BLaER1 (cell line): Measurements from ENCODE around the gene LRP1.
A peak's percentile ranks its signal among the peaks of the same experiment; 100 is the strongest.

Experiments
- H3K27ac ChIP-seq: shearing (Covaris generic); formaldehyde crosslinking; 2 replicates; pipeline ENCODE4 v1.8.1; 2022
- H3K27me3 ChIP-seq: shearing (Covaris generic); formaldehyde crosslinking; 2 replicates; pipeline ENCODE4 v1.8.1; 2022
- H3K36me3 ChIP-seq: shearing (Covaris generic); formaldehyde crosslinking; 2 replicates; pipeline ENCODE4 v1.8.1; 2022
- H3K4me1 ChIP-seq: shearing (Covaris generic); formaldehyde crosslinking; 2 replicates; pipeline ENCODE4 v1.8.1; 2022
- H3K4me2 ChIP-seq: shearing (Covaris generic); formaldehyde crosslinking; 2 replicates; pipeline ENCODE4 v1.8.1; 2022
- H3K4me3 ChIP-seq: shearing (Covaris generic); formaldehyde crosslinking; 2 replicates; pipeline ENCODE4 v1.8.1; 2022
- H3K9ac ChIP-seq: shearing (Covaris generic); formaldehyde crosslinking; 2 replicates; pipeline ENCODE4 v1.8.1; 2022
- H3K9me3 ChIP-seq: shearing (Covaris generic); formaldehyde crosslinking; 2 replicates; pipeline ENCODE4 v1.8.1; 2022
- H4K20me1 ChIP-seq: shearing (Covaris generic); formaldehyde crosslinking; 2 replicates; pipeline ENCODE4 v1.8.1; 2022
- Cebpa-rat ChIP-seq: shearing (Covaris generic); IDR thresholded peaks from 2 replicates; pipeline ENCODE4 v1.8.1; 2022

LRP1 gene

DNA sequence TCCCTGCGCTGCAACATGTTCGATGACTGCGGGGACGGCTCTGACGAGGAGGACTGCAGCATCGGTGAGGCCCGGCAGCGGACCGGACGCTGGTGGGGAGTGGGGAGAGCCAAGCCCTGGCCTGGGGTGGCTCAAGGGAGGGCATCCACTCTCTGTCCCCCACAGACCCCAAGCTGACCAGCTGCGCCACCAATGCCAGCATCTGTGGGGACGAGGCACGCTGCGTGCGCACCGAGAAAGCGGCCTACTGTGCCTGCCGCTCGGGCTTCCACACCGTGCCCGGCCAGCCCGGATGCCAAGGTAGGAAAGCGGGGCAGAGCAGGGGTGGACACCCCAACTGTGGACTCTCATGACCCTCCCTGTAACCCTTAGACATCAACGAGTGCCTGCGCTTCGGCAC is 76.9 kb downstream of the LRP1 start:
- Histone ChIP-seq H4K20me1 (no peaks in the 10 kb centered on the region; the same call in 1 of the 2 replicates), H3K4me2 (no peak overlapping the region), H3K4me3 (no peak overlapping the region), H3K36me3 (peaks cover 58% of the 10 kb centered on the region; the same call in 1 of the 2 replicates), H3K4me1 (peaks cover 34% of the 10 kb centered on the region), H3K27ac (no peak overlapping the region), H3K9me3 (no peaks in the 10 kb centered on the region), H3K9ac (0 out of 2 replicates have a peak overlapping the region, but pooled peaks have one; percentile 34), H3K27me3 (no peaks in the 10 kb centered on the region)
- no peak for TF ChIP-seq Cebpa-rat

DNA sequence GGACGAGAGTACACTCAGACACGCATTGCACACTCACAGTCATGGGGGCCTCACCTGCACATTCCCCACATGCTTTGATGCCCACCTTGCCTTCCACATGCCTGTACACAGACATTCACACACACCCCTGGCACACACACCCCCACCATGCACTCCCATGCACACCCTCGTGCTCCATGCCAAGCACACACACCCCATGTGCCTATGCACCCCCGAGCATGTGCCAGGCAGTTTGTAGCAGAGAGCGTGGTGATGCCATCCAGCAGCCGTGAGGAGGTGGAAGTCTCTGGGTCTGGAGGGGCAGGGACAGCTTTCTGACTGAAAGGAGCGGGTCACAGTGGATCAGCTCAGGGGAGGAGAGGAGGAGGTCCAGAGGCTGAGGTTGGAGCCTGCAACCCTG is 77.6 kb downstream of the LRP1 start:
- Histone ChIP-seq H3K9ac (no peak overlapping the region), H4K20me1 (peaks cover 3% of the 10 kb centered on the region; the same call in 1 of the 2 replicates), H3K4me3 (no peak overlapping the region), H3K4me2 (no peak overlapping the region), H3K36me3 (peaks cover 56% of the 10 kb centered on the region; the same call in 1 of the 2 replicates), H3K9me3 (no peaks in the 10 kb centered on the region), H3K4me1 (peaks cover 41% of the 10 kb centered on the region), H3K27me3 (no peaks in the 10 kb centered on the region), H3K27ac (no peak overlapping the region)
- TF ChIP-seq Cebpa-rat = no peak

DNA sequence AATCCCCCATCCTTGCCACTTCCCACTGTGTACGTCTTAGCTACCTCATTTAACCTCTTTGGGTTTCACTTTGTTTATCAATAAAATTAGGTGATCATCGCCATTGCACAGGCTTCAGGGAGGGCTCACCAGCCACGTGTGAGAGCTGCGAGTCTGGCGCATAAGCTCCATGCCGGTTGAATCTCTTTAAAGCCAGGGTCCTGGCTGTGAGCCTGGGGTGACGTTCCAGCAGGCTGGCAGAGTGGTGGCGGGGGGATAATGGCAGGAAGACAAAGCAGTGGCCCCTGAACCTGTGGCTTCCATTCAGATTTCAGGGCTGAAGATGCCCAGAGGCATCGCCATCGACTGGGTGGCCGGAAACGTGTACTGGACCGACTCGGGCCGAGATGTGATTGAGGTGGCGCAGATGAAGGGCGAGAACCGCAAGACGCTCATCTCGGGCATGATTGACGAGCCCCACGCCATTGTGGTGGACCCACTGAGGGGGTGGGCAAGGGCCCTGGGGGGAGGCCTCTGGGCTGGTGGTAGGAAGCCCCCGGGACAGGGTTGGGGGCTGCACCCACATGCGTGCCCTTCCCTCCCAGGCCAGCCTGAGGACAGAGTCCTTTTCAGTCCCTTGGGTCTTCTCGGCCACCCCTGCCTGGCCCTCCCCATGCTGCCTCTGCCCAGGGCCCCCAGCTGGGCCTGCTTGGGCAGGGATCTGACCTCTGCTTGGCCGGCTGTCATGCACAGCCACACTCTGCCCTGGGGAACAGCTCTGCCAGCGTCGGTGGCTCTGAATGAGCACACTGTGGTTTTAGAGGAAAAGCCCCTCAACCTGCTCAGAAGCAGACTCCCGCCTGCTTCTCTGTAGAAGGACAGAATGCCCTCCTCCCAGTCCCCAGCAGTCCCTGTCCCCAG is 79.7 kb downstream of the LRP1 start:
- H4K20me1 ChIP-seq = peaks cover 10% of the 10 kb centered on the region; the same call in 1 of the 2 replicates
- H3K27ac ChIP-seq = no peak overlapping the region
- TF ChIP-seq Cebpa-rat = no peak
- H3K4me2 ChIP-seq = peak overlapping the region; percentile 50
- H3K4me3 ChIP-seq = no peak overlapping the region
- no peak overlapping the region for H3K9ac ChIP-seq
- no peaks in the 10 kb centered on the region for H3K9me3 ChIP-seq
- no peaks in the 10 kb centered on the region for H3K27me3 ChIP-seq
- peaks cover 38% of the 10 kb centered on the region; the same call in 1 of the 2 replicates for H3K36me3 ChIP-seq
- H3K4me1 ChIP-seq = peaks cover 62% of the 10 kb centered on the region

DNA sequence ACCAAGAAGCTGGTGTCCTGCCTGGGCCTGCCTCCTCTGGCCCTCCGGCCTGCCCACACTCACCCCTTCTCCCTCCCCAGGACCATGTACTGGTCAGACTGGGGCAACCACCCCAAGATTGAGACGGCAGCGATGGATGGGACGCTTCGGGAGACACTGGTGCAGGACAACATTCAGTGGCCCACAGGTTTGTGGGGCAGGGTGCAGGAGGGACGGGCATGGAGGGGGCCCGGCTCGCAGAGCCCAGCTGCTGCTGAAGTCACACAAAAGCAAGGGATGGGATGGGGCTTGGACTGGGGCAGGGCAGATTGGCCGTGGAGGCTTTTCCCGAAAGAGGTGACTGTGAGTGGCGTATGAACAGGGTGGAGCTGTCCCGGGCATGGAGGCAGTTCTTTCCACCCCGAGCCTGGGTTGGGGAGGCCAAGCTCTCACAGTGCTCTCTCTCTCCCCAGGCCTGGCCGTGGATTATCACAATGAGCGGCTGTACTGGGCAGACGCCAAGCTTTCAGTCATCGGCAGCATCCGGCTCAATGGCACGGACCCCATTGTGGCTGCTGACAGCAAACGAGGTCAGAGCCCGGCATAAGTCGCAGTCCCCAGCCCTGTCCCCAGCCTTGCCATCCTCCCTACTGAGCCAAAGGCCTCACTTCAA is 80.5 kb downstream of the LRP1 start:
- Histone ChIP-seq H3K4me1 (peaks cover 70% of the 10 kb centered on the region), H3K27me3 (peaks cover 4% of the 10 kb centered on the region), H3K9me3 (no peaks in the 10 kb centered on the region), H3K4me3 (no peak overlapping the region), H3K36me3 (peaks cover 30% of the 10 kb centered on the region; the same call in 1 of the 2 replicates), H3K9ac (no peak overlapping the region), H3K27ac (no peak overlapping the region), H4K20me1 (peaks cover 14% of the 10 kb centered on the region), H3K4me2 (peak overlapping the region; percentile 50)
- no peak for TF ChIP-seq Cebpa-rat

DNA sequence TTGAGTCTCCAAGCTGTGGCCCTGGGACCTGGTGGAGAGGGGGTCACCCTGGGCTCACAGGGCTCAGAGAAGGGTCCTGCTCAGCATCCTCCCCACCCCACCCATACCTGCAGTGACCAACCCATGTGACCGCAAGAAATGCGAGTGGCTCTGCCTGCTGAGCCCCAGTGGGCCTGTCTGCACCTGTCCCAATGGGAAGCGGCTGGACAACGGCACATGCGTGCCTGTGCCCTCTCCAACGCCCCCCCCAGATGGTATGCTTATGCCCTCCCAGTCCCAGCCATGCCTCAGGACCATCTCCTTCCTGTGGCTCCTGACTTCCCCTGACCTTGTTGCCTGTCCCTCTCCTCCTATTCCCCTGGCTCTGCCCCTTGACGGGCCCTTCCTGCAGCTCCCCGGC is 81.6 kb downstream of the LRP1 start:
- TF ChIP-seq Cebpa-rat = no peak
- Histone ChIP-seq H3K27me3 (peaks cover 16% of the 10 kb centered on the region), H3K27ac (no peak overlapping the region), H3K9ac (no peak overlapping the region), H4K20me1 (peaks cover 25% of the 10 kb centered on the region), H3K9me3 (no peaks in the 10 kb centered on the region), H3K4me1 (peaks cover 74% of the 10 kb centered on the region), H3K4me2 (peak overlapping the region; percentile 85), H3K36me3 (peaks cover 18% of the 10 kb centered on the region; the same call in 1 of the 2 replicates), H3K4me3 (no peak overlapping the region)

DNA sequence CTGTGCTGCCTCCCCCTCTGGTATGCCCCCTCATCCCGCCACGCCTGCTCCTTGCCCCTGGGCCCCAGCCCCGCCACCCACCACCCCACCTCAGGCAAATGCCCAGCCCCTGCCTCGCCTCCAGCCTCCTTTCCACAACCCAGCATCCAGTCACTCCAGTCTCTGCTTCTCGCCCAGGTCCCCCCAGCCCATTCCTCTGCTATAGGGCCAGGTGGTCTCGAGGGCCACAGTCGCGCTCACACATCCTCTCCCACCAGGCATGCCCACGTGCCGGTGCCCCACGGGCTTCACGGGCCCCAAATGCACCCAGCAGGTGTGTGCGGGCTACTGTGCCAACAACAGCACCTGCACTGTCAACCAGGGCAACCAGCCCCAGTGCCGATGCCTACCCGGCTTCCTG is 82.2 kb downstream of the LRP1 start:
- H3K4me3 ChIP-seq = no peak overlapping the region
- no peaks in the 10 kb centered on the region for H3K9me3 ChIP-seq
- H4K20me1 ChIP-seq = peaks cover 31% of the 10 kb centered on the region
- no peak overlapping the region for H3K9ac ChIP-seq
- no peak overlapping the region; the same call in 1 of the 2 replicates for H3K27ac ChIP-seq
- H3K27me3 ChIP-seq = peaks cover 21% of the 10 kb centered on the region
- TF ChIP-seq Cebpa-rat = no peak
- peaks cover 78% of the 10 kb centered on the region for H3K4me1 ChIP-seq
- peaks cover 13% of the 10 kb centered on the region; the same call in 1 of the 2 replicates for H3K36me3 ChIP-seq
- H3K4me2 ChIP-seq = peak overlapping the region; percentile 85

DNA sequence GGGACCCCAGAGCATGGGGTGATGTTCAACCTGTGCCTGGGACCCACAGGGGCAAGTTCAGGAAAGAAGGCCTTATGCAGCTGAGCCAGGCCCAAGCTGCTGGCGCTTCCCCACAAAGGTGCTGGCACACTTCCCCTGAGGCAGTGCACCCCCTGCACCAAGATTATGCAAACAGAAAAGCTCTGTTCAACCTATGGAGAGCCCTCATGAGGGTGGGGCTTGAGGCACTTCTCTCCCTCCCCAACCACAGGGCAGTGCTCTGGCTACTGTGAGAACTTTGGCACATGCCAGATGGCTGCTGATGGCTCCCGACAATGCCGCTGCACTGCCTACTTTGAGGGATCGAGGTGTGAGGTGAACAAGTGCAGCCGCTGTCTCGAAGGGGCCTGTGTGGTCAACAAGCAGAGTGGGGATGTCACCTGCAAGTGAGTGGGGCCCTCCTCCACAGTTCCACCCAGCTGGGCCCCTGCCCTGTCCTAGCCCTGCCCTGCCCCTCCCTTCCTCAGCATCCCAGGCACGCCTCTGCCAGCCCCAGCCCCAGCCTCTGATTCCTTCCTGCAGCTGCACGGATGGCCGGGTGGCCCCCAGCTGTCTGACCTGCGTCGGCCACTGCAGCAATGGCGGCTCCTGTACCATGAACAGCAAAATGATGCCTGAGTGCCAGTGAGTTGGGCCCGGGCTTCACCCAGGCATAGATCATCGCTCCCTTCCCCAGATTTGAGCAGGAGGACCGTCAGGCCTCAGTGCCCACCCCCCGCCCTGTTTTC is 82.8 kb downstream of the LRP1 start:
- Histone ChIP-seq H3K9me3 (no peaks in the 10 kb centered on the region), H3K27me3 (peaks cover 28% of the 10 kb centered on the region), H3K9ac (0 out of 2 replicates have a peak overlapping the region, but pooled peaks have one; percentile 2), H3K36me3 (peaks cover 7% of the 10 kb centered on the region; the same call in 1 of the 2 replicates), H4K20me1 (peaks cover 37% of the 10 kb centered on the region), H3K4me1 (peaks cover 85% of the 10 kb centered on the region), H3K4me2 (peak overlapping the region; percentile 85), H3K4me3 (no peak overlapping the region), H3K27ac (peak overlapping the region; percentile 2)
- no peak for TF ChIP-seq Cebpa-rat

DNA sequence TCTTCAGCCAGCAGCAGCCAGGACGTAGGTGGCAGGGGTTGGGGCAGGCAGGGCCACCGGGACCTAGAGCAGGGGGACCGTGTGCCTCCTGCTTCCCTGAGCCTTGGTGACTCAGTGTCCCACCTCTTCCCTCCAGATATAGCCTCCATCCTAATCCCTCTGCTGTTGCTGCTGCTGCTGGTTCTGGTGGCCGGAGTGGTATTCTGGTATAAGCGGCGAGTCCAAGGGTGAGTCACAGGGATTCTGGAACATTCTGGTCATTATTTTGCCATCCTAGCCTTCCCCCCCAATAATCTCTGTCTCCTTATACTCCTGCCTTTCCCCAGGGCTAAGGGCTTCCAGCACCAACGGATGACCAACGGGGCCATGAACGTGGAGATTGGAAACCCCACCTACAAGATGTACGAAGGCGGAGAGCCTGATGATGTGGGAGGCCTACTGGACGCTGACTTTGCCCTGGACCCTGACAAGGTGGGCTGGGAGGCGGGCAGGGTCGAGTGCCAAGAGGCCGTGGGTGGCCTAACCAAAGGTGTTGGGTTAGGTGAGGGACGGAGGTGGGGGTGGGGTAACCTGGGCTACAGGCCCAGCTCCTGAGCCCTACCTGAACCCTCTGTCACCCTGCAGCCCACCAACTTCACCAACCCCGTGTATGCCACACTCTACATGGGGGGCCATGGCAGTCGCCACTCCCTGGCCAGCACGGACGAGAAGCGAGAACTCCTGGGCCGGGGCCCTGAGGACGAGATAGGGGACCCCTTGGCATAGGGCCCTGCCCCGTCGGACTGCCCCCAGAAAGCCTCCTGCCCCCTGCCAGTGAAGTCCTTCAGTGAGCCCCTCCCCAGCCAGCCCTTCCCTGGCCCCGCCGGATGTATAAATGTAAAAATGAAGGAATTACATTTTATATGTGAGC is 83.8 kb downstream of the LRP1 start:
- peaks cover 92% of the 10 kb centered on the region for H3K4me1 ChIP-seq
- no peak for TF ChIP-seq Cebpa-rat

More for the DNA sequence above, 83.8 kb downstream of the LRP1 start:
- Histone ChIP-seq H3K27ac (peak overlapping the region; percentile 2; the same call in 1 of the 2 replicates), H3K9me3 (no peaks in the 10 kb centered on the region), H3K9ac (0 out of 2 replicates have a peak overlapping the region, but pooled peaks have one; percentile 2), H3K36me3 (no peaks in the 10 kb centered on the region), H3K27me3 (peaks cover 37% of the 10 kb centered on the region), H3K4me2 (peak overlapping the region; percentile 85), H3K4me3 (no peak overlapping the region), H4K20me1 (peaks cover 45% of the 10 kb centered on the region)
